ENCODE measurements around the gene CSTF3.

The CSTF3 gene

DNA sequence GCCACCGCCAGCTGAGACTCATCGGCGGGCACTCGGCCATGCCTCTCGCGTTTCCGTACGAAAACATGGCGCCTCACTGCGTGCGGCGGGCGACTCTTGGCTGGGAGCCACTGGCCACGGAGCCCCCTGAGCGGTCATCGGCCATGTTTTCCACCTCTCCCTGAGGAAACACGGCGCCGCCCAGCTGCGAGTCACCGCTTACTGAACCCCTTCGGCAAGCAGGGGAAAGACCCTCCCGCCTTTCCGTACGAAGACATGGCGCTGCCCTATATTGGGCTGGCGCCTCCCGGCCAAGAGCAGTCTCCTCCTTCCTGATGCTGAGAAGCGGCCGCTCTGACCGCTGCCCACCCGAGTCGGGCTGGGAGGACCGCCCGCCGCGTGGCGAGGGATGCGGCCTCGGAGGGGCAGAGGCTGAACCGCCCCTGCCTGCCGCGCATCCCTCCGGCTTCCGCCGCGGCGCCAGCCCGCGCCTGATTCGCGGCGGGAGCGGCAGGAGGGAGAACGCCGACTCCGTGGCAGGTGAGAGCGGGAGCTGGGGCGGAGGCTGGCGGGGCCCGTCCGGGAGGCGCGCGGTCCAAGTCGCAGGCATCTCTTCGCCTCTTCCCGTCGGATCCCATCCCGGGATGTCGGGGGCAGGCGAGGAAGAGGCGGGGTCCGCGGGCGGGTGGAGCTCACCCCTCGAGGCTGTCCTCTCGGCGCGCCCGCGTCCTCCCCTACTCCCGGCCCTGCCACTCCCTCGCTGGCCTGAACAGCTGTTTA is 121.8 kb downstream of the CSTF3 start, which contains the start of gene TCP11L1 (continued):
- TF ChIP-seq ZNF362 (tag by site-specific recombination; IDR thresholded peaks at IDR 0.05) (no peak), ZNF24 (tag by site-specific recombination; IDR thresholded peaks at IDR 0.05) (0 out of 2 replicates have a peak, but pooled peaks have one; percentile 25), HOXC10 (CRISPR knock-in tag; IDR thresholded peaks at IDR 0.05) (no peak; the same call in 1 of the 2 replicates), ZNF221 (tag by site-specific recombination; IDR thresholded peaks at IDR 0.05; ENCODE audit: borderline replicate concordance) (no peak), ZFP69B (tag by site-specific recombination; IDR thresholded peaks at IDR 0.05) (no peak), ZXDB (tag by site-specific recombination; IDR thresholded peaks at IDR 0.05) (peak; percentile 91), ZNF747 (tag by site-specific recombination; IDR thresholded peaks at IDR 0.05) (no peak), ZNF585B (tag by site-specific recombination; IDR thresholded peaks at IDR 0.05) (no peak), ZNF561 (tag by site-specific recombination; IDR thresholded peaks at IDR 0.05; ENCODE audit: borderline replicate concordance) (peak; percentile 70; the same call in 1 of the 2 replicates), KLF9 (tag by site-specific recombination; IDR thresholded peaks at IDR 0.05; ENCODE audit: low read depth) (peak; percentile 64), ZNF549 (tag by site-specific recombination; IDR thresholded peaks at IDR 0.05) (no peak), ZNF624 (tag by site-specific recombination; IDR thresholded peaks at IDR 0.05) (no peak), ZNF175 (tag by site-specific recombination; IDR thresholded peaks at IDR 0.05) (no peak), HIC1 (tag by site-specific recombination; IDR thresholded peaks at IDR 0.05) (peak; percentile 94), ZNF48 (tag by site-specific recombination; IDR thresholded peaks at IDR 0.05) (no peak), ZNF335 (tag by site-specific recombination; conservative IDR thresholded peaks at IDR 0.05) (peak; percentile 88), YY2 (tag by site-specific recombination; IDR thresholded peaks at IDR 0.05) (peak; percentile 100), ZNF18 (tag by site-specific recombination; IDR thresholded peaks at IDR 0.05) (no peak), KLF10 (tag by site-specific recombination; IDR thresholded peaks at IDR 0.05) (no peak)
- TF ChIP-seq, protein P1, sequence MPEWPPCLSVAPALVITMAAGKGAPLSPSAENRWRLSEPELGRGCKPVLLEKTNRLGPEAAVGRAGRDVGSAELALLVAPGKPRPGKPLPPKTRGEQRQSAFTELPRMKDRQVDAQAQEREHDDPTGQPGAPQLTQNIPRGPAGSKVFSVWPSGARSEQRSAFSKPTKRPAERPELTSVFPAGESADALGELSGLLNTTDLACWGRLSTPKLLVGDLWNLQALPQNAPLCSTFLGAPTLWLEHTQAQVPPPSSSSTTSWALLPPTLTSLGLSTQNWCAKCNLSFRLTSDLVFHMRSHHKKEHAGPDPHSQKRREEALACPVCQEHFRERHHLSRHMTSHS (tag by site-specific recombination; IDR thresholded peaks at IDR 0.05) = no peak
- TF ChIP-seq, protein P2, sequence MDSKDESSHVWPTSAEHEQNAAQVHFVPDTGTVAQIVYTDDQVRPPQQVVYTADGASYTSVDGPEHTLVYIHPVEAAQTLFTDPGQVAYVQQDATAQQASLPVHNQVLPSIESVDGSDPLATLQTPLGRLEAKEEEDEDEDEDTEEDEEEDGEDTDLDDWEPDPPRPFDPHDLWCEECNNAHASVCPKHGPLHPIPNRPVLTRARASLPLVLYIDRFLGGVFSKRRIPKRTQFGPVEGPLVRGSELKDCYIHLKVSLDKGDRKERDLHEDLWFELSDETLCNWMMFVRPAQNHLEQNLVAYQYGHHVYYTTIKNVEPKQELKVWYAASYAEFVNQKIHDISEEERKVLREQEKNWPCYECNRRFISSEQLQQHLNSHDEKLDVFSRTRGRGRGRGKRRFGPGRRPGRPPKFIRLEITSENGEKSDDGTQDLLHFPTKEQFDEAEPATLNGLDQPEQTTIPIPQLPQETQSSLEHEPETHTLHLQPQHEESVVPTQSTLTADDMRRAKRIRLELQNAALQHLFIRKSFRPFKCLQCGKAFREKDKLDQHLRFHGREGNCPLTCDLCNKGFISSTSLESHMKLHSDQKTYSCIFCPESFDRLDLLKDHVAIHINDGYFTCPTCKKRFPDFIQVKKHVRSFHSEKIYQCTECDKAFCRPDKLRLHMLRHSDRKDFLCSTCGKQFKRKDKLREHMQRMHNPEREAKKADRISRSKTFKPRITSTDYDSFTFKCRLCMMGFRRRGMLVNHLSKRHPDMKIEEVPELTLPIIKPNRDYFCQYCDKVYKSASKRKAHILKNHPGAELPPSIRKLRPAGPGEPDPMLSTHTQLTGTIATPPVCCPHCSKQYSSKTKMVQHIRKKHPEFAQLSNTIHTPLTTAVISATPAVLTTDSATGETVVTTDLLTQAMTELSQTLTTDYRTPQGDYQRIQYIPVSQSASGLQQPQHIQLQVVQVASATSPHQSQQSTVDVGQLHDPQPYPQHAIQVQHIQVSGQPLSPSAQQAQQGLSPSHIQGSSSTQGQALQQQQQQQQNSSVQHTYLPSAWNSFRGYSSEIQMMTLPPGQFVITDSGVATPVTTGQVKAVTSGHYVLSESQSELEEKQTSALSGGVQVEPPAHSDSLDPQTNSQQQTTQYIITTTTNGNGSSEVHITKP (tag by site-specific recombination; IDR thresholded peaks at IDR 0.05) = peak; percentile 39; the same call in 1 of the 2 replicates
- TF ChIP-seq, protein P3, sequence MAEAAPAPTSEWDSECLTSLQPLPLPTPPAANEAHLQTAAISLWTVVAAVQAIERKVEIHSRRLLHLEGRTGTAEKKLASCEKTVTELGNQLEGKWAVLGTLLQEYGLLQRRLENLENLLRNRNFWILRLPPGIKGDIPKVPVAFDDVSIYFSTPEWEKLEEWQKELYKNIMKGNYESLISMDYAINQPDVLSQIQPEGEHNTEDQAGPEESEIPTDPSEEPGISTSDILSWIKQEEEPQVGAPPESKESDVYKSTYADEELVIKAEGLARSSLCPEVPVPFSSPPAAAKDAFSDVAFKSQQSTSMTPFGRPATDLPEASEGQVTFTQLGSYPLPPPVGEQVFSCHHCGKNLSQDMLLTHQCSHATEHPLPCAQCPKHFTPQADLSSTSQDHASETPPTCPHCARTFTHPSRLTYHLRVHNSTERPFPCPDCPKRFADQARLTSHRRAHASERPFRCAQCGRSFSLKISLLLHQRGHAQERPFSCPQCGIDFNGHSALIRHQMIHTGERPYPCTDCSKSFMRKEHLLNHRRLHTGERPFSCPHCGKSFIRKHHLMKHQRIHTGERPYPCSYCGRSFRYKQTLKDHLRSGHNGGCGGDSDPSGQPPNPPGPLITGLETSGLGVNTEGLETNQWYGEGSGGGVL (tag by site-specific recombination; IDR thresholded peaks at IDR 0.05) = peak; percentile 81
- TF ChIP-seq, protein P4, sequence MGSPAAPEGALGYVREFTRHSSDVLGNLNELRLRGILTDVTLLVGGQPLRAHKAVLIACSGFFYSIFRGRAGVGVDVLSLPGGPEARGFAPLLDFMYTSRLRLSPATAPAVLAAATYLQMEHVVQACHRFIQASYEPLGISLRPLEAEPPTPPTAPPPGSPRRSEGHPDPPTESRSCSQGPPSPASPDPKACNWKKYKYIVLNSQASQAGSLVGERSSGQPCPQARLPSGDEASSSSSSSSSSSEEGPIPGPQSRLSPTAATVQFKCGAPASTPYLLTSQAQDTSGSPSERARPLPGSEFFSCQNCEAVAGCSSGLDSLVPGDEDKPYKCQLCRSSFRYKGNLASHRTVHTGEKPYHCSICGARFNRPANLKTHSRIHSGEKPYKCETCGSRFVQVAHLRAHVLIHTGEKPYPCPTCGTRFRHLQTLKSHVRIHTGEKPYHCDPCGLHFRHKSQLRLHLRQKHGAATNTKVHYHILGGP (tag by site-specific recombination; IDR thresholded peaks at IDR 0.05) = no peak
